ENCODE measurements around the gene DGKD. TPM values are rescaled to one million over a fixed set of nuclear protein-coding genes. Genes with fewer than 3 reads are reported as not detected.
"Not testable (repeated sequence)": the region's sequence is repeated elsewhere in the genome, so short reads cannot be mapped to it uniquely, and the experiment has no call there.

DGKD gene
- 9.8 and 13.0 TPM in 2 replicates for total RNA-seq (2014; rRNA removed)
- 6.4 TPM for polyA plus RNA-seq (2012)

- no peak for DNase-seq (ENCODE audit: low read depth)
These were observed at the start of gene DGKD for GRCh38 chr2:233353769-233354499. DGKD (plus strand) TSS chr2:233354494; CDS start chr2:233354519, 25 bp downstream.

DNA sequence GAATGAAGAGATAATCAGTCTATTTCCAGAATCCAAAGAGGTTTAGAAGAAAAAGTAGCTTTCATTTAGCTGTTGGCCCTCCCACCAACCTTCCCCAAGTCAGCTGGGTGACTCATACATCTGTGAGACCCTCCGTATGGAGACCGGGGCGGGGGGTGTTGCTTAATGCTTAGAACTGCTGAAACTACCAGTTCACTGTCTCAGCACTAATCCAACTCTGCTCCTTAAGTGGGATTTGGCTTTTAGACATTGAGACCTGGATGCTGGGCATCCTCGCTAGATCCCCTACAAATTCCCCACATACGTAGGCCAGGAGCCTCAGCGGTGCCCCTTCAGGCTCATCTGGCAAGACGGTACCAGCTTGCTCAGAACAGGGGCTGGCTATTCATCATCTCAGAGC, 46.7 kb upstream of the DGKD start, which contains the start of gene SAG:
Gene SAG, plus strand, starts transcription at position 252 of the 400 bp plus-strand sequence. CDS start 1,374 bp downstream, outside the sequence.
- no peak for DNase-seq (ENCODE audit: low read depth)

- no peak for DNase-seq (ENCODE audit: low read depth)
These were observed 42.9 kb upstream of the DGKD start for GRCh38 chr2:233311241-233311926.

- no peak for DNase-seq (ENCODE audit: low read depth)
These were observed 41.4 kb upstream of the DGKD start for GRCh38 chr2:233312874-233313273.

DNA sequence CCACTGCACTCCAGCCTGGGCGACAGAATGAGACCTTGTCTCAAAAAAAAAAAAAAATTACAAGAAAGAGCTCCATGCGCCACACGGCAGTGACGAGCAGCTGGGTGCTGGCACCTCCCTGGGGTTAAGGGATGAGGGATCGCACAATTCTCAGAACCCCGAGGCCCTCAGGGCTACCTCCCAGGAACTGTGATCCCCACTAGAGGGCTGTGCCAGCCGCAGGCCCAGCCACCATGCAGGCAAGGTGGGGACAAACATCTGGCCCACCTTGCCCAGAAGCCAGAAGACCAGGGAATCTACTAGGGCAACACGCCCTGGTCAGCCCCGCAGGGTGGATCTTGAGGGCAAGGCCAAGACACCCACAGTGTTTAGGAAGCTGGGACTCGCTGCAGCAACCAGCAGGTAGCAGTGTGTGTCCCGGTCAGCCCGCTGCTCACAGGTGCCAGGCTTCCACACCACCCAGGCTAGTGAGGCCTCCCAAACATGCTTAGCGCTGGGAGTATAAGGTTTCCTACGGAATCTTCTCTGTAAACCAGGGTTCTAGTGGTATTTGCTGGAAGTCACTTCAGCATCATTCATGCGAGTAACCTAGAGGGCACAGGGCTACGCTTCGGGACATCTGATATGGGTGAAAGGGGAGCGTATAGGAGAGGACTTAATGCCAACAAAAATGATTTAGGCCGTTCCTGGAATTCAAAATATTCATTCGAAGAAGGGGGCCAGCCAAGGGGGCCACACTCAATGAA, 39.9 kb upstream of the DGKD start:
- no peak for DNase-seq (ENCODE audit: low read depth)

GRCh38 chr2:233317196-233317943, 36.9 kb upstream of the DGKD start:
- no peak for DNase-seq (ENCODE audit: low read depth)

DNA sequence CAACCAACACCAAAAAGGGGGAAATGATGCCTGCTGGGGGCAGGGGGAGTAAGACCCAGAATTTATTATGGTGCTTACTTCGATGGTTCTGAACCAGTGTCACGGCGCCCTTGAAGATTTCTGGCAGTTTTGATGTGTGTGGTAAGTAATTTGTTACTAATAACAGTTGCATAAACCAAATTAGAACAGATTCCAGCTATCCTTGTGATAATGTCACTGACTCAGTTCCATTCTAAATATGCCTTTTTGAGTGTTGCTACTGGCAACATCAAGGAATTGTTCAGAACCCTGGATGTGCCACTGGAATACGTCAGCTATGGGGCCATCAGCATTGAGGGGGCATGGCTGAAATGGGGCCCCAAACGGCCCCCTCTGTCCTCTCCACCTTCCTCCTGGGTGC, 35.0 kb upstream of the DGKD start:
- DNase-seq (ENCODE audit: low read depth): no peak

DNA sequence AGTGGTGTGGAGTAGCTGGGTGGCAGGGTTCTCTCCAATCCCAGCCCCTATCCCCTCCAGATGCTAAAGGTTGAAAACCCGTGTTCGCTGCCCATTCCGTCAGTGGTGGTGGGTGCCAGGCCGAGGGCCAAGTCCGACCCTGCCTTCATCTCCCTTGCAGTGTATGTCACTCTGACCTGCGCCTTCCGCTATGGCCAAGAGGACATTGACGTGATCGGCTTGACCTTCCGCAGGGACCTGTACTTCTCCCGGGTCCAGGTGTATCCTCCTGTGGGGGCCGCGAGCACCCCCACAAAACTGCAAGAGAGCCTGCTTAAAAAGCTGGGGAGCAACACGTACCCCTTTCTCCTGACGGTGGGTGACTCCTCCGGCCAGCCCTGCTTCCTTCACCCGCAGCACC, 33.8 kb upstream of the DGKD start:
- DNase-seq (ENCODE audit: low read depth): no peak

DNA sequence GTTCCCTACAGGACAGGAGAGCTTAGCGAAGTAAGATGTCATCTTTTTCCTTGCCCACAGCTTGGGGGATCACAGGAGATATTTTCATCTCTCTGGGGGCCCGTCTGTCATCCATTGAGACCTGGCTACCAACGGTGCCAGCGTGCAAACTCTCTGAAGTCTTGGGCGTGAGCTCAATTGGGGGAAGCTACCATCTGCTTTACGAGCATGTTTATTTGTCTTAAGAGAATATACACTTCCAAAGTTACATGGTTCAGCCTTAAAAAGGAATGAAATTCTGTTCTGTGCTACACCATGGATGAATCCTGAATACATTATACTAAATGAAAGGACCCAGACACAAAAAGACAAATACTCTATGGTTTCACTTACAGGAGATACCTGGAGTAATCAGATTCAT, 33.1 kb upstream of the DGKD start:
- DNase-seq (ENCODE audit: low read depth): no peak

- DNase-seq (ENCODE audit: low read depth): no peak
These were observed 30.4 kb upstream of the DGKD start for GRCh38 chr2:233323851-233324250.

DNA sequence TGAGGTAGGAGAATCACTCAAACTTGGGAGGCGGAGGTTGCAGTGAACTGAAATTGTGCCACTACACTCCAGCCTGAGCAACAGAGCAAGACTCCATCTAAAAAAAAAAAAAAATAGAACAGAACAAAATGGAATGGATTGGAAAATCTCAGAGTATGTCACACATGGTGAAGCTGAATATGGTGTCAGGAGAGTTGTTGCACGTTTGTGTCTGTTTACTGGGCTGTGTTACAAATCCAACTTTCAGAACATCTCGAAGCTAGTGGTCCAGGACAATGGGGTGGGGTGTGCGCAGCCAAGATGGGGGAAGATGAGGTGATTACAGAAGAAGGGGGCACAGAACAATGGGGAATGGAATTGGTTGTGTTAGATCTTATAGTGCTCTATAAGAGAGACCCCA, 29.0 kb upstream of the DGKD start:
- no peak for DNase-seq (ENCODE audit: low read depth)

GRCh38 chr2:233325814-233326213, 28.5 kb upstream of the DGKD start:
- DNase-seq (ENCODE audit: low read depth): no peak

GRCh38 chr2:233326500-233326899, 27.8 kb upstream of the DGKD start:
- no peak for DNase-seq (ENCODE audit: low read depth)

GRCh38 chr2:233328922-233329321, 25.4 kb upstream of the DGKD start:
- DNase-seq (ENCODE audit: low read depth): no peak

DNA sequence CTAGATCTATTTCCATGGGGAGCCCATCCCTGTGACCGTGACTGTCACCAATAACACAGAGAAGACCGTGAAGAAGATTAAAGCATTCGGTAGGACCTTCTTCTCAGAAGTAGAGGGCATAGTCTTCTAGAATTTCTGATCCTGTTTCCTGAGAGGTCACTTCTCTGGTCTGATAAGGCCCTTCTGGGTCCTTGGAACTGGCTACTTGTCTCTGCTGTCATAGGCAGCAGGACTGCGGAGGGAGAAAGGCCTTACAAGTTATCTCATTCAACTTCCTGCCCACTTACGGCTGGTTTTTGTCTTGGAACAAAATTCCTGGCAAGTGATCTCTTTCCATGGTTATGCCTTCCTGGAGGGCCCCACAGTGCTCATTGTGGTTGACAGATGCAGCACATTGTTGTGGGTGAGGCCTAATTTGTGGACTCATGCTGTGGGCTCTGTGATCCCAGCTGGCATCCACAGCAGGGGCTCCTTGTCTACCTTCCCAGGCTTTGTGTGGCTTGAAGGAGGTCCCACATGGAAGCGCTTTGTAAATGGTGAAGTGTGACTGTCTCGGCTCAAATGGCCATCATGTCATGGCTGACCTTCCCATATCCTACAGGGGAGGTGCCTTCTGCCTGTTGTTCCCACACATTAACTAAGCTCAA, 24.7 kb upstream of the DGKD start:
- peak; percentile 60 for DNase-seq (ENCODE audit: low read depth)

- DNase-seq (ENCODE audit: low read depth): no peak
These were observed 22.8 kb upstream of the DGKD start for GRCh38 chr2:233331536-233331935.

- DNase-seq (ENCODE audit: low read depth): no peak
These were observed 22.2 kb upstream of the DGKD start for GRCh38 chr2:233332125-233332524.

DNA sequence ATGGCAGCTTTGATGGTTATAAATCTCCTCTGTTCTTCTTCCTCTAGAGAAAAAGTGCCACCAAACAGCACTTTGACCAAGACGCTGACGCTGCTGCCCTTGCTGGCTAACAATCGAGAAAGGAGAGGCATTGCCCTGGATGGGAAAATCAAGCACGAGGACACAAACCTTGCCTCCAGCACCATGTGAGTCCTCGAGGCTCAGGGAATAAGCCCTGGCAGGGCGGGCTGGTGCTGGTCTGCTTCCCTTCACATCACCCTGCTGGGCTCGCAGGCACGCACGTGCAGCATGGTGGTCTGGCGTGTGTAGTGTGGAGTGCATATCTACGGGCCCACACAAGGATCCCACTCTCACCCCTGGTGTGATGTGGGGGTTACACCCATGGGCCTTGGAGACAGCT, 19.4 kb upstream of the DGKD start:
- DNase-seq (ENCODE audit: low read depth): no peak

- DNase-seq (ENCODE audit: low read depth): not testable (repeated sequence)
These were observed 18.2 kb upstream of the DGKD start for GRCh38 chr2:233336091-233336490.

DNA sequence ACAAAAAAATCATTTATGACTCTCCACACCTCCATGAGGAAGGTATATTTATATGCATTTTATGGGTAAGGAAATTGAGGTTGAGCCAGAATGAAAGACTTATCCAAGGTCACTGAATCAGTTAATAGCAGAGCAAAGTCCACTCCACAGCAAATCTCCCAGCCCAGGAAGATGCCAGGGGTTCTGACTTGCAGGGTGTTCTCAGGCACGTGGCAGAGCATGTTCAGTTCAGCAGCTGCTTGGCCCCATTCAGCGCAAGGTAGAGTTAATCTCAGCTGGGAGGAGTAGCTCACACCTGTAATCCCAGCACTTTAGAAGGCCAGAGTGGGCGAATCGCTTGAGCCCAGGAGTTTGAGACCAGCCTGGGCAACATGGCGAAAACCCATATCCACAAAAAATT, 17.8 kb upstream of the DGKD start:
- no peak for DNase-seq (ENCODE audit: low read depth)

DNA sequence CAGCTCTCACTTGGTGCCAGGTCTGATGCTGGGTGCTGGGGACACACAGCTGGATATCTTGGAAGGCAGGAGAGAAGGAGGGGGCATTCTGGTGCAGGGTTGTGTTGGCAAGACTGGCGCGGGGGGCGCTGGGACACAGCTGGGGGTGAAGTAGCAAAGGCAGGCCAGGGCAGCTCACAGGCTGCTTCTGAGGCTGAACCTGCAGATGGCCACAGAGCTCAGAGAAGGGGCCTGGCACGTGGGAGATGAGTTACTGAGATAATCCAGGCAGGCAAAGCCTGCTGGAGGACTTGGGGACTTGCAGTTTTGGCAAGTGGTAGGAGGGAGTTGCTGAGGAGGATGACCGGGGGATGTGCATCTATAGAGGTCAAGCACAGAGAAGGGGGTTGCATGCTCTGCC, 16.2 kb upstream of the DGKD start:
- no peak for DNase-seq (ENCODE audit: low read depth)

Data from LHCN-M2 (cell line).